HUES64 (cell line): ENCODE results near the gene CACNA2D3.
"Not testable (repeated sequence)": the region's sequence is repeated elsewhere in the genome, so short reads cannot be mapped to it uniquely, and the experiment has no call there.

Source experiments
- H3K27ac ChIP-seq: 2 replicates; pipeline ENCODE4 v1.7.0; 2013; ENCODE audit warnings: low read depth, low read length, inconsistent platforms
- H3K27me3 ChIP-seq: 2 replicates; pipeline ENCODE4 v1.6.1; 2013; ENCODE audit warnings: mild to moderate bottlenecking, low read length; ENCODE audit not compliant: insufficient read depth
- H3K36me3 ChIP-seq: 2 replicates; pipeline ENCODE4 v1.6.1; 2013; ENCODE audit warnings: mild to moderate bottlenecking, low read length; ENCODE audit not compliant: insufficient read depth
- H3K4me1 ChIP-seq: 2 replicates; pipeline ENCODE4 v1.6.1; 2013; ENCODE audit warnings: mild to moderate bottlenecking, low read length, moderate library complexity; ENCODE audit not compliant: insufficient read depth
- H3K4me3 ChIP-seq: 2 replicates; pipeline ENCODE4 v1.5.1; 2013; ENCODE audit warnings: mild to moderate bottlenecking, low read length, moderate library complexity
- H3K9ac ChIP-seq: 2 replicates; pipeline ENCODE4 v1.6.1; 2013; ENCODE audit warnings: mild to moderate bottlenecking, low read depth, low read length
- H3K9me3 ChIP-seq: 2 replicates; pipeline ENCODE4 v1.6.1; 2013; ENCODE audit warnings: low read depth, low read length; ENCODE audit not compliant: insufficient read depth
- WGBS: fragments of 150-250, 120-280 bp; methylation state at CpG from one replicate; pipeline ENCODE4 v1.1.7; 2013; ENCODE audit warnings: missing lambda C conversion rate; 5-methylcytosine and 5-hydroxymethylcytosine counted together

The CACNA2D3 gene

GRCh38 chr3:54604495-54604894, 482.1 kb downstream of the CACNA2D3 start:
- 87% methylated on average over 4 of the region's 4 CpGs for WGBS
- Histone ChIP-seq H3K4me1 (peaks cover 12% of the 10 kb centered on the region), H3K27ac (no peak overlapping the region), H3K4me3 (no peak overlapping the region), H3K27me3 (no peaks in the 10 kb centered on the region), H3K9ac (no peak overlapping the region), H3K36me3 (no peaks in the 10 kb centered on the region), H3K9me3 (no peaks in the 10 kb centered on the region)

GRCh38 chr3:54608041-54608440, 485.7 kb downstream of the CACNA2D3 start:
- Histone ChIP-seq H3K36me3 (no peaks in the 10 kb centered on the region), H3K27ac (no peak overlapping the region)

GRCh38 chr3:54619053-54619452, 496.7 kb downstream of the CACNA2D3 start:
- Histone ChIP-seq H3K4me3 (no peak overlapping the region), H3K9me3 (no peaks in the 10 kb centered on the region), H3K36me3 (no peaks in the 10 kb centered on the region), H3K9ac (no peak overlapping the region), H3K27ac (no peak overlapping the region), H3K4me1 (no peaks in the 10 kb centered on the region), H3K27me3 (no peaks in the 10 kb centered on the region)
- WGBS, result 91% methylated on average over 4 of the region's 4 CpGs

More at GRCh38 chr3:54608041-54608440, 485.7 kb downstream of the CACNA2D3 start:
- Histone ChIP-seq H3K9me3 (no peaks in the 10 kb centered on the region), H3K4me3 (no peak overlapping the region), H3K4me1 (no peaks in the 10 kb centered on the region), H3K27me3 (no peaks in the 10 kb centered on the region), H3K9ac (no peak overlapping the region)

GRCh38 chr3:54619531-54619930, 497.2 kb downstream of the CACNA2D3 start:
- Histone ChIP-seq H3K36me3 (no peaks in the 10 kb centered on the region), H3K4me3 (no peak overlapping the region), H3K27ac (no peak overlapping the region), H3K9ac (no peak overlapping the region), H3K27me3 (no peaks in the 10 kb centered on the region), H3K9me3 (no peaks in the 10 kb centered on the region), H3K4me1 (no peaks in the 10 kb centered on the region)
- 93% methylated on average over 3 of the region's 3 CpGs for WGBS

GRCh38 chr3:54621184-54621583, 498.8 kb downstream of the CACNA2D3 start:
- Histone ChIP-seq H3K9ac (no peak overlapping the region), H3K36me3 (no peaks in the 10 kb centered on the region), H3K4me1 (no peaks in the 10 kb centered on the region), H3K4me3 (no peak overlapping the region), H3K27ac (no peak overlapping the region), H3K27me3 (no peaks in the 10 kb centered on the region), H3K9me3 (no peaks in the 10 kb centered on the region)
- WGBS, result 88% methylated on average over 7 of the region's 8 CpGs

- H3K4me1 ChIP-seq, result no peaks in the 10 kb centered on the region
- WGBS, result 95% methylated on average over 11 of the region's 11 CpGs
- H3K9ac ChIP-seq, result no peak overlapping the region
- no peak overlapping the region for H3K4me3 ChIP-seq
- H3K27ac ChIP-seq, result no peak overlapping the region
- no peaks in the 10 kb centered on the region for H3K36me3 ChIP-seq
- no peaks in the 10 kb centered on the region for H3K9me3 ChIP-seq
- no peaks in the 10 kb centered on the region for H3K27me3 ChIP-seq
Measured at GRCh38 chr3:54622678-54623077, 500.3 kb downstream of the CACNA2D3 start.

- Histone ChIP-seq H3K9me3 (no peaks in the 10 kb centered on the region), H3K4me1 (peaks cover 5% of the 10 kb centered on the region; the same call in 1 of the 2 replicates), H3K36me3 (peaks cover under 1% of the 10 kb centered on the region), H3K27ac (no peak overlapping the region), H3K27me3 (no peaks in the 10 kb centered on the region), H3K4me3 (no peak overlapping the region), H3K9ac (no peak overlapping the region)
- WGBS, result 94% methylated on average over 43 of the region's 43 CpGs
Measured at GRCh38 chr3:54625805-54626787, 503.7 kb downstream of the CACNA2D3 start.

GRCh38 chr3:54628888-54629441, 506.6 kb downstream of the CACNA2D3 start:
- Histone ChIP-seq H3K9ac (no peak overlapping the region), H3K4me3 (no peak overlapping the region), H3K27ac (no peak overlapping the region), H3K27me3 (no peaks in the 10 kb centered on the region), H3K4me1 (peaks cover 19% of the 10 kb centered on the region), H3K9me3 (no peaks in the 10 kb centered on the region), H3K36me3 (peaks cover 29% of the 10 kb centered on the region)
- 83% methylated on average over 3 of the region's 3 CpGs for WGBS

- Histone ChIP-seq H3K9ac (no peak overlapping the region), H3K4me3 (no peak overlapping the region), H3K9me3 (no peaks in the 10 kb centered on the region), H3K36me3 (peaks cover 36% of the 10 kb centered on the region), H3K27ac (peak overlapping the region; percentile 49; the same call in 1 of the 2 replicates), H3K4me1 (peaks cover 23% of the 10 kb centered on the region), H3K27me3 (no peaks in the 10 kb centered on the region)
- 70% methylated on average over 6 of the region's 6 CpGs for WGBS
Measured at GRCh38 chr3:54630101-54630623, 507.8 kb downstream of the CACNA2D3 start.

- not testable (repeated sequence) for H3K9me3 ChIP-seq, H3K9ac ChIP-seq, H3K4me3 ChIP-seq, H3K27me3 ChIP-seq
- WGBS, result 84% methylated on average over 5 of the region's 6 CpGs
- Histone ChIP-seq H3K27ac (peak overlapping the region; percentile 53; the same call in 1 of the 2 replicates), H3K36me3 (peaks cover 39% of the 10 kb centered on the region), H3K4me1 (peaks cover 23% of the 10 kb centered on the region)
Measured at GRCh38 chr3:54631001-54631400, 508.6 kb downstream of the CACNA2D3 start.
